ENCODE data around the gene KCNJ15.

KCNJ15 gene

DNA sequence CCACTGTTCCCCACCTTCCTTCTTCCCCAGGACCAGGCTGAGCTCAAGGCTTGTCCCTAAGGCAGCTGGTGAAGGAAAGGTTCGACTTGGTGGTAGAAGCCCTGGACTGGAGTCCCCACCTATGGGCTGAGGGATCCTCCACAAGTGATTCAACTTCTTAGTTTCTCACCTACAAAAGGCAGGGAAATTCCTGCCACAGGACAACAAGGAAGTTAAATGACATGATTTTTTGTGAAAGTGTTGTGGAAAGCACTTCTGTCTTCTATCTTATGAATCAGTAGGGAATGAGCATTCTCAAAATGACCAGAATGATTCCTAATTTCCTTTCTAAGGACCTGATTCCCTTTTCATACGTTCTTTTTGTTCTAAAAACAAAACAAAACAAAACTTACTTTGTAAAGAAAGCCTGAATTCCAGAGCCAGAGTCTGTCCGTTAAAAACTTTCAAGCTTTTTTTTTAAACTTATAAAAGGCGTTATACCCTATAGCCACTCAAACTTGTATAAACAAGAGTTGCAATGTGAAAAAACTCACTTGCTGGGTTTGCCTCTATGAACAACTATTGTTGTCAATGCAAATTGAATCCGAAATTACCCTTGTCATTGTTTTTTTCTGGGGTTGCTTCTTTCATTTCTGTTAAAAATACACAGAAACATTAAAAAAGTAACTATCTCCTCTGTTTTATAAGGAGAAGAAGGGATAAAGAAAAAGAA is 12.2 kb downstream of the KCNJ15 start:
- no peak for DNase-seq

DNA sequence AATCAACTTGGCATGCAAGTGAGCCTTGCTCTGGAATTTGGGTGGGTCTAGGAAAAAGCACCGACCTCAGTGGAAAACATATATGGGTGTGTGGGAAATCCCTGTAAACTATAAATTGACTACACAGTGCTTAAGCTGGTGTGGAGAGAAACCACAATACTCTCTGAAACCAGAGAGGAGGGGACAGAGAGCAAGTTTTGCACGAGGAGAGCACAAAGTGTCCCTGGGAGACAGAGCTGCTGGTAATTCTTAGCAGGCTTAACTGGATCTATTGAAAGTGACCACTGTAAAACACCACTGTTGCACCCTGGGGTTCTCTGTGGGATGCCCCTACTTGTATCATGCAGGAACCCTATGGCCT is 12.8 kb downstream of the KCNJ15 start:
- no peak for DNase-seq

DNA sequence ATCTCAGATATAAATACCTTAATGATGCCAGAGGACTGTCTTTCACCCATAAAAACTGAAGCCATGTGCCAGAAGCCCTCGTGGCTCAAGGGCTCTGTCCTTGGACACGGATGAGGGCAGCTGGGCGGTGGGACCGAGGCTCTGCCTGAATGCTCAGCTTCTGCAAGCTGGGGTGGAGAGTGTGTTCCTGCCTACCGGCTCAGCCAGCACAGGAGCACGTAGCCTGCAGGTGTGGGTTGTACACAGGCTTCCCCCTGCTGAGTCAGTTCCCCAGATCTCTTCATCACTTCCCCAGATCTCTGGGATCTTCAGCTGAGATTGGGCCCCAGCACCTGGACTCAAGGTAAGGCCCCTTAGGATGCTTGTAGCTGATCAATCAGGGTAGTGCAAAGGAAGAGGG is 15.4 kb downstream of the KCNJ15 start:
- DNase-seq, result no peak

DNA sequence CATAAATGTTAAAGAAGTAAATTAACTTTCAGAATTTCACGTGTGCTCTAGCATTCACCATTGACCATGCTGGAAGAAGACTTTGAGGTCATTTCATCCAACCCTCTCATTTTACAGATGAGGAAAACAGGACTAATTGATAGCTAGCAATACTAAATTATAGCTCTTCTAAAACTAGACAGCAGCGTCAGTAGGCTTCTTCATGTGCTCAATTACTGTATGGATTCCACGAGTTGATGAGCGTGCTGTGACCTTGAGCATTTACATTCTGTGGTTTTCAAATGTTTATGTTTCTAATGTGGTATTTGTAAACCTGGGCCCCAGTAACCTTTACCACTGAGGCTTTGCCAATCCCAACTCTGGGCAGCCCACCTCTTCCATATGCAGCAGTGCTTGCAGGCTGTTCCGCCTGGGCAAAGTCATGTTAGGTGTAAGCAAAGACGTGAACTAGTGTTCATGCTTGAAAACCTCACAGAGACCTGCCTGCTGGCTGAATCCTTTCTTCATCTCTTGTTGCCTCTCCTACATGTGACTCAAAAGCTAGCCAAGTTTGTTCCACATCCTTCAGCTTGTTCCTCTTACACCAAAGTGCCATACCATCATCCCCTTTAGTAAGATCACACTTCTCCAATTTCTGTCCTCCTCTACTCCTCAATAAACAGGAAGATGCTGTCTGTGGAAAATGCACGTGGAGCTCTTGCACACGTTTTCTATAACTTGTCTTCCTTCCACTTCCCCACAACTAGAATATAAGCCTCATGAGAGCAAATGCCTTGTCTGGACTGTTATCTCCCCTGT is 17.2 kb downstream of the KCNJ15 start:
- DNase-seq, result peak; percentile 80 to 87

DNA sequence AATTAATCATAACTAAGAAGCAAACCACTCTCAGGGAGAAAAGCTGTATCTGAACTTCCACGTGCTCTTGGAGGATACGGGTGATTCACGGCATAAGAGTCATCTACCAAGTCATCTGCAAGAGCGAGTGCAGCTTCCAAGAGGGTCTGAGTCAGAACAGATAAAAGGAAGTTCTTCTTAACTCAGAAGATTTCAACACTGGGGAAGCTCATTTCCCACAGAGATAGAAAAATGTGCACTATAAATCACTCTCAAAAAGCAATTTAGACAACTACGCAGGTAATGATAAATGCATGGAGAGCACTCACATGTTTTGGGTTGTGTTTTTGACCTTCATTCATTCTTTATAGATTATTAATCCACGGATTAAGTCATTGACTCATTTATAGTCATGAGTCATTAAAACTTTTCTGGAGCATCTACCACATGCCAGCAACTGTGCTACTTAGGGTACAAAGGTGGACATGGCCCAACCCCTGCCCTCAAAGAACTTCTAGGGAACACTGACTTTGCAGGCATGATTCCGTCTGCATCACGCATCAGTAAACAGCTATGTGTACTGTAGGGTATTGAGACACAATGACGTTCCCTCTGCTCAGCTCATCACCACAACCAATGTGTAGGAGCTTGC is 20.8 kb downstream of the KCNJ15 start:
- DNase-seq, result peak; percentile 98 to 99

DNA sequence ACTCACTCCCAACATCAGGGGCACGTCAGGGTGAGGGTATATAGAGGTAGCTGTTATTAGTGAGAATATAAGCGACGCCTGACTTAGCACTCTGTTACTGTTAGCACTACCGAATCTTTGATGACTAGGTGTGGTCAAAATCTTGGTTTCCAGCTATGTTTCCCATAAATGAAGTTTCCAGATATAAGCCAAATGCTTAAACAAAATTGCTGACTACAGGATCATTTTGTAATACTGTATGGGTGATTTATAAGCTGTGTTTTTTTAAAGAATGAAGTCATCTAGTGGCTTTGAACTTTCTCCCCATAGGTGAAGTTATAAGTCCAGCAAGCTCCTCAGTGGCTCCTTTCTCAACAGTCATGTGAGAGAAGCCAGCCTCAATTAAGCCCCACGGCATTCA is 23.7 kb downstream of the KCNJ15 start:
- DNase-seq, result no peak

DNA sequence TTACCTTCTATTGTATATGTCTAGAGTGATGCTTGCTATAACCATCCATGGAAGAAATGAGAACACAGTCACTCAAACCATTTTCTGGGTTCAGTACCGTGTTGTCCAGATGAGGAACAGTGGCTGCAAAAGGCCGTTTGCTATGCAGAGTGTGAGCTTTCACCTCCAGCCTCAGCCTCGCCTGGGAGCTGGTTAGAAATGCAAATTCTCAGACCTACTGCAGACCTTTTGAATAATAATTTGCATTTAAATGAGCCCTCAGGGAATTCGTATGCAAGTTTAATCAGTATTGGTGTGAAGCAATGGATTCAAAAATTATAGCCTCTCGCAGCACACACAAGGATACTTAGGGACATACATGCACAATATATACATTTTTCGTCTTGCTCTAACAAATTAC is 24.1 kb downstream of the KCNJ15 start:
- DNase-seq, result no peak

DNA sequence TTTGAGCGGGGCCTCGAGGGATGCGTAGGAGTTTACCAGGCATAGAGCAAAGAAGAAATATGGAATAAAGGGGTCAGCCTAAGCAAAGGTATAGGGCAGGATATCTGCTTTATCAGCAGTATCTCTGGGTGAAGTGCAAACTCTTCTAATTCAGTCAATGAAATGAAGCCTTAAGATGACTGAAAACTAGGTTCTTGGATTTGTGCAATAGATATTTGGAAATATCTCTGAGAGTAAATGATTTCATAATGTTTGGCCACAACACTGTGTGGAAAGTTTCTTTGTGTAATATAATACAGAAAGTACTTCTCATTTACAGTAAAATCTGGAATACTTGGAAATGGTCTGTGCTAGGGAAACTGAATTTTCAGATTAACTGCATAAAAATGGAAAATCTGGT is 26.1 kb downstream of the KCNJ15 start:
- peak; percentile 22 to 27 for DNase-seq

DNA sequence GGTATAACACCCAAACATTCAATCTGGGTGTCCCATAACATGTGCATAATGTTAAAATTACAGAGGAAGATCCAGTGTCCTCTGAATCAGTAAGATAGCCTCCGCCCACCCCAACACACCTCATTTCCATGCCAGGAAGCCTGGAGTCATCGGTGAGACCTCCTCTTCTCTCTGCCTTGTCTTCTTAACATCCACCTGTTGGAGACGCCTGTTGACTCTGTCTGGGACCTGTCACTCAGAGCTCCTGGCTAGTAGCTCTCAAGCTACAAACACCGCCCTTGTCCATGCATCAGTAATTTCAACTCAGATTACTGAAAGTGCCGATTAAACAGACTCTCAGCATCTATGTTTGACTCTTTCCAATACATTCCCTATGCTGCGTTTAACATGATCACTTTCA is 27.4 kb downstream of the KCNJ15 start:
- no peak for DNase-seq

DNA sequence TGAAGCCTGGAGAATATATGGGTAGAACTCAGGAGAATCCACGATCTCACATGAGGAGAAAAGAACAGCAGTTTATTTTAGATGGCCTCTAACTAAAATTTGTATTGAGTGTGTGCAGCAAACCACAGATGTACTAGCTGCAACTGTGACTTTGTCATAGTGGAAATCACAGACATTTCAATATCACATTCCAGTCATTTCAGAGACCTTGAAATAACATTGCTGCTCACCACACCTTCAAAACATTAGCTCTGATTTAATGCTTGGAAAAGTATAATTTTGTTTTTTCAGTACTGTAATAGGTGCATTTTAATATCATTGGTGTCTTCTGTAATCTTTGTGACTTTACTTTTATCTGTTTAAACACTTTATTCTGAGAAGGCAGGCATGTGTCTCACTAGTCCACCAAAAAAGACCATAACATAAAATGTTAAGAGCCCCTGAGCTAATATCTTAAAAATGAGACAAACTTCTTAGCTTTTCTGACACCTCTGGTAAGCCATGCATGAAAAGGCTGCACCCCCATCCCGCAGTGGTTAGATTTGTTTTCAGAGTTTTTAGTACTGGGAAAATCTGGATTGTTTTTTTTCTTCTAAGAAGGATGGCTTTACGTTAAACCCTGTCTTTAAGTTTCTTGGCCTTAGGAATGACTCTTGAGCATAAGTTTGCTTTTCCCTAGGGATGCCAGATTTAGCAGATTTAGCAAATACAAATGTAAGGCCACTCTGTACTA is 30.1 kb downstream of the KCNJ15 start:
- no peak for DNase-seq

DNA sequence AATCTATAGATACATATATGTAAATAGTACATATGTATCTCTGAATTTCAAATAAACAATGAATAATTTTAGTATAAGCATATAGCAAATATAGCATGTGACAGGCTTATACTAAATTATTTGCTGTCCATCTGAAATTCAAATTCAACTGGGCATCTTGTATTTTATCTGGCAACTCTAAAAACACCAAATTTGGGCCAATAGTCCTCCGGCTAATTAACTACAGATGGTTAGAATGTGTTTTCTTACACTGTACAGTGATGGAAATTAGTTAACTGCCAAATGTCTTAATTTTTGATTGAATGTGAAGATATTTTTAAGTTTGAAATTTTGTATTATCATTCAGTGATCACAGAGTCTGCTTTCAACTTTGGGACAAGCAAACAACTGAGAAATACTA is 30.7 kb downstream of the KCNJ15 start:
- DNase-seq, result no peak

DNA sequence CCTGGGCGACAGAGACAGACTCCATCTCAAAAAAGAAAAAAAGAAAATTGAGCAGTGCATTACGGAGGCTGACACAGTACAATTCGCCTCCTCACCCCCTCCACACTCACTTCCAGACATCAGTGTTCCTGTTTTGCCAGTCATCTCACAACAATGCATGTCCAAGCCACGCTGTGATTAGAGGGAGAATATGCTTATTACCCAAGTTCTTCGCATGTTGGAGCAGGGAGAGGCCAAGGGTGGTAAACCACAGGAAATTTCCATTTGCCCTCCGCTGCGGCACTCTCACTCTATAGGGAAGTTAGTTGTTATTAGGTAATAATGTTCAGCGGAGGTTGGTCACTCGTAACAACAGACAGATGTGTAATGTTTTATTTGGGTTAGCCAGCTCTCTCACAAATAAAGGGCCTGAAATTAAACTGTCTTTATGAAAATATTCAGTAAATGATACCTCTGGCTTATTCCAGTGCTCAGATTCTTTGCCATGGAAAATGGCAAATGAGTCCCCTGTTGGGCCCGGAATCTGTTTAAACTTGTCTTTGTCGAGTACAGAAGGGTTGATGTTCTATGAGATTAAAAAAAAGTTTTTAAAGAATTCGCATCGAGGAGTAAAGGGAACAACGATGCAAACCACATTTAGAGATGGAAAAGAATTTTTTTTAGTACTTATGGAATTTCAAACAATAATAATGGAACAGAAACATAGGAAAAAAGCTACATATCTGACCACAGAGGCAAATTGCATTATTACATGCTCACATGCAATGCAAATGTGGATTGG is 33.1 kb downstream of the KCNJ15 start:
- DNase-seq, result peak; percentile 91 to 94

DNA sequence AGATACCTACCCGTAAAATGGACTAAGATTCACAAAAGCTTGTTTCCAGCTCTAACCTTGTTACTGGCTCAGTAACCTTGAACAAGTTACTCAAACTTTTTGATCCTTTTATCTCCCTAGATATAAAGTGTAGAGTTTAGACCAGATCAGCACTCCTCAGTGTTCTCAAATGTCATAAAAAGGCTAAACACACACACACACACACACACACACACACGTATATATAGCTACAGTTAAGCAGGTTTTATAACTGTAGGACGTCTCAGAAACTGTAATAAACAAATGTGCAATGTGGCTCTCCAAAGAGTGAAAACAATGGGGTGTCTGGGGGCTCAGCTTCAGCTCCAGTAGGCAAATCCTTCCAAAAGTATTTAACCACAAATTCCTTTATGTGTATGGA is 34.0 kb downstream of the KCNJ15 start:
- DNase-seq, result no peak

DNA sequence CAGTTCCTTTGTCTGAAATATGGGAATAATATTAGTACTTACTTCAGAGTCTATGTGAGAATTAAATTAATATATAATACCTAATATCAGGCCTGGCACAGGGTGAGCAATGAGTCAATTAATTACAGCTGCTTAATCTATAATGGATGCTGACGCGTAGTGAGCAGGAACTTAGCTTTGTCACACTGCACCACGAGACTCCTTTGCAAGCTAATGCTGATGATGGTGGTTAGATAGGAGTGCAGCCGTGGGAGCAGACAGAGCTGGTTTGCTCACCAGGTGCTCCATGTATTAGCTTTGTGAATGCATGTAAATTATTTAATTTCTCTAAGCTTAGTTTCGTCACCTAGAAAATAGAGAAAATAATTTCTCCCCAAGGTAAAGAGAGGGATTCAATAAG is 35.1 kb downstream of the KCNJ15 start:
- no peak for DNase-seq

DNA sequence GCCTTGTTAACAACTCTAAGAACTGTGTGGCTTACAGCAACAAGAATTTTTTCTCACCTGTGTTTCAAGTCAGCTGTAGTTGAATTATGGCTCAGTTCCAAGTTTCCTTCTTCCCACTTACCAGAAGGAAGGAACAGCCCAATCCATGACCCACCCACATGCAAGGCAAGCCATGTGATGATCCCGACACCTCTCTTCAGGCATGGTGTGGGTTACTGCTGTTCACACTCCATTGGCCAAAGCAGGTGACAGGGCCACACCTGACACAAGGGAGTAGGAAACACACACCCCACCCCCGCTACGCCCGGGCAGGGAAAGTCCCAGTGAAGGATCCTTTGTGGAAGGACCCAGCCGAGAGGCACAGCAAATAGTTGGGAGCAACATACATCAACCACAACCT is 36.3 kb downstream of the KCNJ15 start:
- no peak for DNase-seq

DNA sequence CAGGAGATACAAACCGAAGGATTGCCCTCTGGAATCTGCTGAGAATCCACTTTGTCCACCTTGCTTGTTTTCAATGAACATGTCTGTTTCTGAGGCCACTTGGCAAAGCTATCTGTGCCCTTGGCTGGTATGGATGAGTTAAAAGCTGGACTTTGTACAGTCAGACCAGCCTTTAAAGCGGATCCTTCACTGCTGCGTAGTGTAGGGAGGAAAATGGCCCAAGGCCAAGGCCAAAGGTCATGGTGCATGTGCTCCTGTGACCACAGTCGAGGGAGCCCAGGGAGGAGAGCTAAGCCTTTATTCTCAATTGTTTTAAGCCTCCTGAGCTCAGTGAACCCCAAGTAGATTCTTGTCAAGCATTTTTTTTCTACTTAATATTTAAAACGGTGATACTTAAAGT is 37.0 kb downstream of the KCNJ15 start:
- no peak for DNase-seq

DNA sequence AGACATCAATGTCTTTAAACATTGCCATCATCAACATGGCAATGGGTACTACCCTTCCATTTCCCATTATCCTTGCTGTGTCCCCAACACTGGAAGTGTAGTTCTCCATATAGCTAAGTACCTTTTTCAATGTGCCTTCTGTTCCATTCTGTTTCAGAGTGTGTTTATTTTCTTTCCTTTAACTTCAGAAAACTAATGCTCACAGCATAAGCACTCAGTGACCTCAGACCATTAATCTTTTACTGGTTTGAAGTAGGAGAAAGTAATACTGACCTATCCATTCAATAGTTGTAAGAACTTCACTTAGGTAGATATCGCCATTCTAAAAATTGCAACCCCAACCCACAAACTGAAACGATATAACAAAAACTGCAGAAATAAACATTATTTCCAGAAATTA is 37.8 kb downstream of the KCNJ15 start:
- no peak for DNase-seq

DNA sequence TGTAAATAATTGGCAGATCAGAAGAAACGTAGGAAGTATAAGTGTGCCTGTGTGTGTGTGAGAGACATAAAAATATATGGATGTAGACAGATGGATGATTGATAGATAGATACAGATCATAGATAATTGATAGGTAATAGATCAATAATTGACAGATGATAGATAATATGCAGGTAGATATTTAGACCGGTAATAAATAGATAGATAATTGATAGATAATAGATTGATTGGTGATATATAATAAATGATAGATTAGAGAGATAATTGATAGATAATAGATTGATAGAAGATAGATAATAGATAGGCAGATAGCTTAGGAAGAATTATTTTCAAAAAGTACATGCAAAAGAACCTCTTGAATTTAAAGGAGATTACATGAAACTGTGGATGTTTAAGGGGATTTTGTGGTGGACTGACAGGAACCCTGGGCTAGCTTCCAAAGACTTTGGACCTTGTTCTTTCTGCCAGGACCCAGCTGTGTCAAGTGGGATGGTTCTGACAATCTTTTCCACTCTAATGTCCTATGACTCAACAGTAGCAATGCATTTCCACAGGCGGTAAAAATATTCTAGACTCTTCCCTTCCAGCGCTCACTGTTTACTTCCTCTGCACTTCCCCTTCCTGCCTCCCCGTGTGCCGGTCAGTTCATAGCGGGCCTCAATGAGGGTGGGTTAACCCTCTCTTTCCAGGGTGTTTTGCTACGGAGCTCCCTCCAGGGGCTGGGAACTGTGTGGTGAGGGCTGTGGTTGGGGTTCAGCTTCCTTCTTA is 39.4 kb downstream of the KCNJ15 start:
- DNase-seq, result peak in 1 of 2 experiments; percentile 20

DNA sequence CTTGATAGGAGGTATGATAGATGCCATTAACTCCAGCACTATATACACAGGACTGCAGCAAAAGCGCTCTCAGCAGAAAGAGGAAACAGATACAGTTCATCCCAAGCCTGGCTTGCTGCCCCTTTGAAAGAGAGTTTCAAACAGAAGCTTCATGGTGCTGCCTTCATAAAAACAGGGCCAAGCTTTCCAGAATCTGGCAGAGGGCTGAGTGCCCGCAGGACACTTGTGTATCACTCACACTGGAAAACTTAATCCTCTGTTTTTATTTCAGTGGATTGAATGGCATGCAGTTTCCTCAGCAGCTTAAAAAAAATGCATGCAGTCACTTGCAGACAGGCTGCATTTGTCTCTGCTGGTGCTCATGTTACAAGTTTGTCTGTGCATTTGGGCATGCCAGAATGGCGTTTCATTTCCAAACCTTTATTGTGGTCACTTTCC is 40.4 kb downstream of the KCNJ15 start:
- DNase-seq, result peak; percentile 37 to 64

DNA sequence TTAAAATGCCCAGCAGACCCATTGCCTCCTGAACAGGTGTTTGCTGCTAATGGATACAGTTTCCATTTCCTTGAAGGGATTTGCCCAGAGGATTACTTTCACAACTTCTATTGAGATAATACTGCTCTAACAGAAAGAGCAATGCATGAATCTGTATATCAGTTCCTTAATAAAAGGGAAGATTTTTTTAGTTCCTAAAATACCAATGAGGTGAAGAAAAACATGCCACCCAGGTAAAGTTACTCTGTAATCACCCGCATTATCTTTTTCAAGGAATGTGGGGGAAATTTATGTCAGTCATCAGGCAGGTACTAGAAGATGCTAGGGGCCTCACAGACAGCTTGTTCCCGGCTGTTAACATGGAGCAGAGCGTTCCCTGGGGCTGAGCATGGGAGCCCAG is 41.1 kb downstream of the KCNJ15 start:
- DNase-seq, result no peak

DNA sequence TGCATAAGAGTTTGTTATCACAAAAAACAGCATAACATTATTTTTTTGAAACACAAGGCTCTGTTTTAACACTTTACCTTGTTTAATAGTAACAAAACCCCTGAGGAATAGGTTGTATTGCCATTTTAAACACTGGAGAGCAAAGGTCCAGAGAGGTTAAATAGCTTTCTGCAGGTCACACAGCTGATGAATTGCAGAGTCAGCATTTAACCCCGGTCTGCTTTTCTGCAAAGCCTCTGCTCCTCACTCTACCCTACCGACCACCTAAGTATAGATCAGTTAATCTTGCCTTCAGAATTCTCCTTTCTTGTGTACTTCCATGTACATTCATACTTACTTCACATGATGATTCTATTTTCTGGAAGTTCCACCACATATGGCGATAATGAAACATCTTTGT is 42.0 kb downstream of the KCNJ15 start:
- DNase-seq, result no peak

DNA sequence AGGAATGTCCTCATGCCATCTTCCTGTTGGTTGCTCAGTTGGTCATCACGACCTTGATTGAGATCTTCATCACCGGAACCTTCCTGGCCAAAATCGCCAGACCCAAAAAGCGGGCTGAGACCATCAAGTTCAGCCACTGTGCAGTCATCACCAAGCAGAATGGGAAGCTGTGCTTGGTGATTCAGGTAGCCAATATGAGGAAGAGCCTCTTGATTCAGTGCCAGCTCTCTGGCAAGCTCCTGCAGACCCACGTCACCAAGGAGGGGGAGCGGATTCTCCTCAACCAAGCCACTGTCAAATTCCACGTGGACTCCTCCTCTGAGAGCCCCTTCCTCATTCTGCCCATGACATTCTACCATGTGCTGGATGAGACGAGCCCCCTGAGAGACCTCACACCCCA is 42.9 kb downstream of the KCNJ15 start:
- no peak for DNase-seq

Data from Kasumi-1 (cell line).